Fibroblast of the conjunctiva (primary cell): ENCODE results near the gene SLC33A1.
"Not testable (repeated sequence)": the region's sequence is repeated elsewhere in the genome, so short reads cannot be mapped to it uniquely, and the experiment has no call there.

Experiments used
- DNase-seq: peaks from one replicate; pipeline ENCODE4 v3.0.0-alpha.2; 2010; ENCODE audit warnings: low read depth

Gene SLC33A1

GRCh38 chr3:155861476-155862183, 7.4 kb upstream of the SLC33A1 start:
- no peak for DNase-seq

GRCh38 chr3:155860424-155860823, 6.2 kb upstream of the SLC33A1 start:
- DNase-seq: not testable (repeated sequence)

- DNase-seq: no peak
These were observed 5.6 kb upstream of the SLC33A1 start for GRCh38 chr3:155859859-155860258.

- no peak for DNase-seq
These were observed 750 bp downstream of the SLC33A1 start for GRCh38 chr3:155853214-155854140.

- DNase-seq: no peak
These were observed 1.9 kb downstream of the SLC33A1 start for GRCh38 chr3:155852341-155852740.

GRCh38 chr3:155849404-155849803, 4.8 kb downstream of the SLC33A1 start:
- not testable (repeated sequence) for DNase-seq

GRCh38 chr3:155847993-155848392, 6.2 kb downstream of the SLC33A1 start:
- no peak for DNase-seq

- no peak for DNase-seq
These were observed 8.1 kb downstream of the SLC33A1 start for GRCh38 chr3:155846119-155846518.

- DNase-seq: no peak
These were observed 10.7 kb downstream of the SLC33A1 start for GRCh38 chr3:155843569-155843968.

- DNase-seq: no peak
These were observed 18.7 kb downstream of the SLC33A1 start for GRCh38 chr3:155835341-155836071.

- not testable (repeated sequence) for DNase-seq
These were observed 25.6 kb downstream of the SLC33A1 start for GRCh38 chr3:155828490-155829098.

- no peak for DNase-seq
These were observed 39.1 kb downstream of the SLC33A1 start for GRCh38 chr3:155815030-155815545.

GRCh38 chr3:155813224-155813623, 41.0 kb downstream of the SLC33A1 start:
- DNase-seq: not testable (repeated sequence)

GRCh38 chr3:155809181-155809580, 45.0 kb downstream of the SLC33A1 start:
- no peak for DNase-seq

- DNase-seq: no peak
These were observed 46.4 kb downstream of the SLC33A1 start for GRCh38 chr3:155807823-155808222.

- DNase-seq: peak; percentile 16
These were observed 48.2 kb downstream of the SLC33A1 start, which contains the start of gene C3orf33 for GRCh38 chr3:155805802-155806618. Gene C3orf33 (minus strand): TSS chr3:155806278. CDS start chr3:155806252, 26 bp downstream.

GRCh38 chr3:155805204-155805801, 48.9 kb downstream of the SLC33A1 start:
- DNase-seq: no peak

GRCh38 chr3:155804323-155804722, 49.9 kb downstream of the SLC33A1 start:
- DNase-seq: no peak

GRCh38 chr3:155792532-155792931, 61.7 kb downstream of the SLC33A1 start:
- DNase-seq: no peak

- DNase-seq: no peak
These were observed 63.0 kb downstream of the SLC33A1 start for GRCh38 chr3:155791190-155791589.
